CD4-positive, alpha-beta T cell treated with Interleukin-17A for 1 hour (primary cell): ENCODE results near the gene FLRT1.

ENCODE experiments used
- DNase-seq: peaks from one replicate; pipeline ENCODE4 v3.0.0-alpha.2; 2020

Gene FLRT1

DNA sequence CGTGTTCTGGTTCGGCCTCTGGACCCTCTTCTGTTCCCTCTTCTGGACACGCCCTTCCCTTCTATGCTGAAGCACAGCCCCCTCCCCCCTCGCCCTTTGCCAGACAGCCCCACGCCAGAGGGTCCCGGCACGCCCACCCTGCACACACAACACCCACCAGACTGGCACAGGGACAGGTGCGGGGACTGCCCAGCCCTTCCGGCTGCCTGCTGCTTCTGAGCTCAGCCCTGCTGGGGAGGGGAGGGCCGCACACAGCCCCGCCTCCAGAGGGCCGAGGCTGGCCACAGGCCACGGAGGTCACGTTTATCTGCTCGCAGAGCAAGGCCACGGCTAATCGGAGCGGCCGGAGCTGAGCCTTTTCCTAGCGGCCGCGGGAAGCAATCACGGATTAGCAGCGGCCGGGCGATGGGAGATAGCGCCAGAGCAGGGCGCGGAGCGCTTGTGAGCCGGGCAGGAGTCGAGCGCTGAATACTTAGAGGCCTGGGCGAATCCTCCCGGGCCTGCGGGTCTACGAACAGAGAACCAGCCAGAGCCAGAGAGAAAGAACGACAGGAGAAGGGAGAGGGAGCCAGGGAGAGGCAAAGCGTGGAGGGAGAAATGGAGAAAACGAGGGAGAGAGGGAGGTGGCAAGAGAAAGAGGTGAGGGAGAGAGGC is 28.0 kb upstream of the FLRT1 start:
- DNase-seq, result no peak

DNA sequence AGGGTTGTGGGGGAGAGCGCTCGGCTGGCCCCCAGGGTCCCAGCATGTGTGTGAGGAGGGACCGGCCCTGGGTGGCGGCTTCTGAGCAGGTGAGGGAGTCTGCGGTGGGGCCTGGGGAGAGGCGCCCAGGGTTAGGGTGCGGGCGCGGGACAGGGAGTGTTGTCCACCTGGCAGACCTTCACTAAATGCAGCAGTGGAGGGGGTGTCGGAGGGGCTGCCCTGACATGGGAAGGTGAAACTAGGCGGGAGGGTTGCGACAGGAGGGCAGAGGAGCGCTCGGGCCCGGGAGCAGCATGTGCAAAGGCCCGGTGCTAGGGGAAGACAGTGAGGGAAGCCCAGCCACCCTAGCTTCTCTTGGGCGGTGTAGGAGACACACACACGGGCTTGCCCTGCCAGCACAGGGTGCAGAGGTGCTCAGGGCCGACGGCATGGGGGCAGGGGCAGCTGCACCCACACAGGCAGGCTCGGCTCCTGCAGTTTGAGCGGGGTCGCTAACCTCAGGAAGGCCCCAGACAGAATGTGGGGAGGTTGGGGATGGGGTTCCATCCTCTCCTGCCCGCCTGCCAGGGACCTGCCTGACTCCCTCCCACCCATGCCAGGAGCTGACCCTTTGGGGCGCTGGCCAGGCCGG is 27.3 kb upstream of the FLRT1 start:
- DNase-seq, result no peak

DNA sequence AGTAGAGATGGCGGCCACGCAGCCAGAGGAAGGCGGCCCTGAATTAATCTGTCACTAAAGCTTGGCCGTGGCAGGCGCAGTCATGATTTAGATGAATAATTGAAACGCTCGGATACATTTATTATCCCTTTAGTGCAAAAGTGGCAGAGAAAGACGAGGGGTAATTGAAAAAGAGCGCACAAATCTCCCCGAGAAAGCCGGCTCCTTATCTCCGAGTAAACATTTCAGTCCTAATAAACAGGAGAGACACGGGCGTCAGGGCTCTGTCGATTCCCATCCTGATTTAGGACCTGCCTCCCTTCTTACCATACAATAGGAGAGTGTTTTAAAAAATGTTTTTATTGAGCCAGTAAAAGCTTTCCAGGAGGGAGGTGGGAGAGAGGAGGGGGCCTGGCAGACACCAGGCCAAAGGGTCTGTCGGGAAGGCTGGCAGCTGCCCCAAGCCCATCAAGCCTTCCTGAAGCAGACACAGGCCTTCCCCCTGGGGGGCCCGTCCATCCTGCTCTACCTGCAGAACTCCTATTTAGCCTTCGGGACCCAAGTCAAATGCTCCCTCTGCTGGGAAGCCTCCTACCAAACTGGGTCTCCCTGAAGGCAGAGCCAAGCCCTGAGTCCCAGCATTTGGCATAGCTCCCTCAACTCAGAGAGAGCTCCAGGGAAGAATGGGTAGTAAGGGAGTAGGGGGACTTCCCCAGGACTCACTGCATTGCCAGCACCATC is 26.7 kb upstream of the FLRT1 start:
- no peak for DNase-seq

DNA sequence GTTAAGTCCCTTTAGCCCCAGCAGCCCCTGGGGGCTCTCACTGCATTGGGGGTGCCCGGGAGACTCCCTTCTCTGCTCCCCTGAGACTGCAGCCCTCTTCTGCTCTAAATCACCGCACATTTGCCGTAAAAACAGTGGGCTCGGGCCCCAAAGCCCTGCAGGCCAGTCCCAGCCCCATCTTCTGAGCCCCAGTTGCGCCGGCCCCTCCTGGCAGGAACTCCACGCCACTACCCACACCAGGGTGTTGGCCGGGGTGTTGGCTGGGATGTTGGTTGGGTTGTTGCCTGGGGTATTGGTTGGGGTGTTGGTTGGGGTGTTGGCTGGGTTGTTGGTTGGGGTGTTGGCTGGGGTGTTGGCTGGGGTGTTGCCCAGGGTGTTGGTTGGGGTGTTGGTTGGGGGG is 26.0 kb upstream of the FLRT1 start:
- DNase-seq, result no peak

DNA sequence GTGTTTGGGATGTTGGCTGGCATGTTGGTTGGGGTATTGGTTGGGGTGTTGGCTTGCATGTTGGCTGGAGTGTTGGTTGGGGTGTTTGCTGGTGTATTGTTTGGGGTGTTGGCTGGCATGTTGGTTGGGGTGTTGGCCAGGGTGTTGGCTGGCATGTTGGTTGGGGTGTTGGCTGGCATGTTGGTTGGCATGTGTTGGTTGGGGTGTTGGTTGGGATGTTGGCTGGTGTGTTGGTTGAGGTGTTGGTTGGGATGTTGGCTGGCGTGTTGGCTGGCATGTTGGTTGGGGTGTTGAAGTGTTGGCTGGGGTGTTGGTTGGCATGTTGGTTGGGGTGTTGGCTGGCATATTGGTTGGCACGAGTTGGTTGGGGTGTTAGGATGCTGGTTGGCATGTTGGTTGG is 24.9 kb upstream of the FLRT1 start:
- no peak for DNase-seq

DNA sequence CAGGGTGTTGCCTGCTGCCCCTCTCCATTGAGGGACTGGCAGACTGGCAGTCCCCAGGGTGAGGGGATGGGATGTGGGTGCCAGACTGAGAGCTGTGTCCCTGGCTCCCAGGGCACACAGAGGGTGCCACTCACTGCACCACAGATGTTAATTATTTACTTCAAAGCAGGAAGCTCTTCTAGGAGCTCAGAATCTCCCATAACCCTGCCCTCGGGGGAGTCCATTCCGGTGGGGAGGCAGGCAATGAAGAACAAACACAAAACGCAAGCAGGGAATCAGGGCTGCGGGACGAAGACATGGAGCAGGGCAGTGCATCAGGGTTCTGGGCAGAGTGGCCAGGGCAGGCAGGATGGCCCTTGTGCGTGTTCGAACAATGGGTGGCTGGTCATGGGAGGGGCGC is 24.4 kb upstream of the FLRT1 start:
- no peak for DNase-seq

DNA sequence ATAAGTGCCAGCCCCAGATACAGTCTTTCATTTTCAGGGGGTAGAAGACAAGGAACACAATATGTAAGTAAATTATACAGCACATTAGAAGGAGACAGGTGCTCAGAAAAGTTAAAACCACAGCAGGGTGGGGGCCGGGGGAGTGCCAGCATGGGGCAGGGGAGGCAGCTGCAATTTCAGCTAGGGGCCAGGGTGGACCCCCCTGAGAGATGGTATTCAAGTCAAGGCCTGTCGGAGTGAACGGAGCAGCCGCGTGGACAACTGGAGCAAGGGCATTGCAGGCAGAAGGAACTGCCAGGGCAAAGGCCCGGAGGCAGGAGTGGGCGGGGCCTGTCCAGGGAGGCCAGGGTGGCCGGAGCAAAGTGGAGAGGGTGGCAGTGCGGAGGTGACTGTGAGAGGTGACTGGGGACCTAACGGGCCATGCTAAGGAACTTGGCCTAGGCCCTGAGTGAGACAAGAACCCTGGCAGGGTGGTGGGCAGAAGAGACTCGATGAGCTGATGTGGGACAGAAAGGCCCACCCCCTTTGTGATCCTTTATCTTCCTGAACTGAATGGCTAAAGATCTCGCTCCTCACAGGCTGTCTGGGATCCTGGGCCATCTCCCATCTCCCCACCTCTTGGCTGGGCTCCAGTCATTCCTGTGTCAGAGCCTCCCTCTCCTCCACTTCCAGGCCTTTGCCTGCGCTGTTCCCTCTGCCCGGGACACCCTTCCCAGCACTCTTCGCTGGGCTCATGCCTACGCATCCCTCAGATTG is 22.4 kb upstream of the FLRT1 start:
- no peak for DNase-seq

DNA sequence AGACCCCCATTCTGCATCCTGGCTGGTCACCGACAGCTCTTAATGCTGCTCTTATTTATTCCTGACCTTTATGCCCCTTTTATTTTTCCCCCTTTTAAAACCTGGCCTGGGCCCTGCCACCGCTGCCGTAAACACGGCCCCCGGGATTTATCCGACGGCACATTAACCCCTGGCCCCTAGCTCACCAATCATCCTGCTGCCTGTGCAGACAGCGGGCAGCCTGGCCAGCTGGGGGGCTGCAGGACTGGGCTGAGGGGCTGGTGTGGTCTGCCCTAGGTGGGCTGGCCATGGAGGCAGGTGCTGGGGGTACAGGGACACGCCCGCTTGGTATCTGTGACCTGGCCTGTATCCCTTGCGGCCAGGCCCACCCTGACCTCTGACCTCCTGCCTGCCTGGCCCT is 21.4 kb upstream of the FLRT1 start:
- no peak for DNase-seq

DNA sequence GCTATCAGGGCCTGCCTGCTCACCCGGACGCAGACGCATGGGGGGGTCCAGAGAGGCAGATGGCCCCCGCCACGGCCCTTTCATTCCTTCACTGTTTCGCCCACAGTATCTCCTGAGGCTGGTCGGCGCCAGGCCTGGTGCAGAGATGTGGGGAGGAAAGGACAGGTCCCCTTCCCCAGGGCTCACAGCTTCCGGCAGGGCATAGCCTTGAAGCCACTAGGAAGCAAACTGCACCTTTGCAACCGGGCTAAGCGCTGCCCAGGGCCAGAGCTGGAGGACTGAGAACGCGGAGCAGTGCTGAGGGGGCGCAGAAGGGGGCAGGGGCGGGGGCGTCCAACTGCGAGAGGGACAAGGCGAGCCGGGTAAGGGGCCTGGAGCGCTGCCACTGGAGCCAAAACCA is 20.2 kb upstream of the FLRT1 start:
- DNase-seq, result no peak

DNA sequence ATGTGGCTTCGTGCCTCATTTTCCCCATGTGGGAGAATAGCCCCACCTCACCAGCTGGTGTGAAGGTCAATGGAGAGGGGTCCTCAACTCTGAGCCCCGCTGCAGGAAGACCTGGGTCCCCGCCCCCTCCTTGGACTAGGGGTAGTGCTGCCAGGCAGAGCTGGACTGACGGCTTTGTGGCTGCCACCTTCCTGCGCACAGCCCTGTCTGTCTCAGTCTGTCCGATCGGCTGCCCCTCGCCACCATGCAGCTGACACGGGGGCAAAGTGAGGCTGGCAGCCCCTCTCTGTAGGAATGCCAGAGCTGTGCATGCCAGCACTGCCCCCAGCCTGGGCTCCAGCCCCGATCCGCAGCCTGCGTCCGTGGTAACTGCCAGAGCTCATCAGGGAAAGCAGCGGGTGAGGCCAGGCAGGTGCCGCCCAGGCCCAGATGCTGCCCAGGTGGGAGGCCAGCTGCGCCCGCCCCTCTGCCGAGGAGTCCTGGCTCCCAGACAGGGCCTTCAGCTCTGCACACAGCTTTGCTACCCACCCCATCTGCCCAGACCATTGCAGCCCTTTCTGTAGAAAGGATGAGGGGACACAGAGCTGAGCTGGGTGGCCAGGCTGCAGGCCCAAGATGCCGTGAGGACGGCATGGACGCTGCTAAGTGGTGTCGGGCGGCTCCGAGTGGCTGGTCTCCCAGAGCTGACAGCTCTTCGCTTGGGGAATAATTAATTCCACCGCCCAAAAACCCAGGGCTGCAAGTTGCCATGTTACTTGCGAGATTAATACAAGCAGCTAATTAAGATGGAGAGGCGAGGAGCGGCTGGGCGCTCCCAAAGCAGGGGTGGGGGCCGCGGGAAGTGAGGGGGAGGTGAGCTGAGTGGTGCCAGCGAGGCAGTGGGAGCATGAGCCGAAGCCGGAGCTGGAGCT is 19.5 kb upstream of the FLRT1 start:
- DNase-seq, result no peak

DNA sequence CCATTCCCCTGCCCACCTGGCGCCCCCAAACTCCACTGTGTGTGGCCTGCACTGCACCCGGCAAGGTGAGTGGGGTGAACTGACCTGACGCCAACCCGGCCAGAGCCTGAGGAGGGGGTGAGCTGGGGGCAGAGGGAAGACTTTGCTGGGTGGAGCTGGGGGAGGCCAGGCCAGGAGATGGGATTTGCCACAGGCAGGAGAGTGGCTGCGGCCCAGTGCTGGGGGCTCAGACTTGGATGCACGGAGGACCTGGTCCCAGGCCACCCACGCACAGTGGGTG is 17.8 kb upstream of the FLRT1 start:
- no peak for DNase-seq

DNA sequence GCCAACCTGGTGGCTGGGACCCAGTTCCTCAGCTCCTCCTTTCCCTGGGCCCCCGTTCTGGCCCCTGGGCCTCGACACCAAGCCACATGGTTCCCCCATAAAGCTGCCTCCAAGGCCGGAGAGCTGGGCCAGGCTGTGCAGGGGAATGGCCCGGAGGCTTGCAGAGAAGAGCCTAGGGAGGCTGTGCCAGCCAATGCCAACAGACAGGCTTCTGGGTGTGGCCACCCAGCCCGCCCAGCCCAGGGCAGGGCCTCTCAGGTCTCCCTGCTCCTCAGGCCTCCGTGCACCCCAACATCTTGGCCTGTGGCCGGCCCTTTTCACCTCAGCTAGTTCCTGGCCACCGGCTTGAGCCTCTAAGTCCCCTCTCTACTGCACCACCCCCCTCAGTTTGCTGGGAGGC is 17.4 kb upstream of the FLRT1 start:
- DNase-seq, result no peak

DNA sequence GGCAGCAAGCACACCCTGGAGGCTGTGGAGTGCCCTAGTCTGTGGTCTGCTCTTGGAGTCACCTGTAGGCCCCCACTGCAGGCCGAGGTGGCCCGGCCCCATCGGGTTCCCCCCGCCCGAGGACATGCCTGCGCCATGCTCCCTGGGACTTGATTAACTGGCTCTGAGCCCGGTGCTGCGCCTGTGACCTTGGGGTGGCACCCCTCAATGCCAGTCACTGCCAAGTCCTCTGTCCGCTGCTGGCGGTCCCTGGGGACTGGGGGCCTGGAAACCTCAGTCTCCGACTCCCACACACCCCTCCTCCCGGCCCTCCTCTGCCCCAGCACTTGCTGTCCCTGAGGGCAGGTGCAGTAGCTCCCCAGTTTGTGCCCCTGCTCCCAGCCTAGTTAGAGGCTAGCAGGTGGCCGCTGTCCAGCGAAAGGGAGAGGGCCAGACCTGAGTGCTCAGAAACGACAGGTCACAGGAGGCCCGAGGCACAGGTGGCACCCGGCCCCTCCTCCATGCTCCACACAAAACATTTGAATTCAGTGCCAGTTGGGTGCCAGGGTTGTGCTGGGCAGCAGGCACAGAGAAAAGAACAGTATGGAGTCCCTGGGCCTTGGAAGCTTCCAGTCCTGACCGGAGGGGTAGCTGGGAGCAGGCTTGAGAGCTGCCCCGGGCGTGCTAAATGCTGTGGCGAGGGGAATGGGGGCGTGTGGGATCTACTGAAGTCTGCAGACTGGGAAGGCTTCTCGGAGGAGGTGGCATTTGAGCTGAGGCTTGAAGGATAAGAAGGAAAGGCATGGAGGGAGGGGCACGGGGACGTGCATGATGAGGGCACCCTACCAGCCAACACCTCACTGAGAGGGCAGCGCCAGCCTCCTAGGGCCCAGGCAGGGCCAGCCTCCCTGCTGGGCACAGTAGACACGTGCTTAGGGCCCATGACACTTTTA is 16.4 kb upstream of the FLRT1 start:
- DNase-seq, result no peak

DNA sequence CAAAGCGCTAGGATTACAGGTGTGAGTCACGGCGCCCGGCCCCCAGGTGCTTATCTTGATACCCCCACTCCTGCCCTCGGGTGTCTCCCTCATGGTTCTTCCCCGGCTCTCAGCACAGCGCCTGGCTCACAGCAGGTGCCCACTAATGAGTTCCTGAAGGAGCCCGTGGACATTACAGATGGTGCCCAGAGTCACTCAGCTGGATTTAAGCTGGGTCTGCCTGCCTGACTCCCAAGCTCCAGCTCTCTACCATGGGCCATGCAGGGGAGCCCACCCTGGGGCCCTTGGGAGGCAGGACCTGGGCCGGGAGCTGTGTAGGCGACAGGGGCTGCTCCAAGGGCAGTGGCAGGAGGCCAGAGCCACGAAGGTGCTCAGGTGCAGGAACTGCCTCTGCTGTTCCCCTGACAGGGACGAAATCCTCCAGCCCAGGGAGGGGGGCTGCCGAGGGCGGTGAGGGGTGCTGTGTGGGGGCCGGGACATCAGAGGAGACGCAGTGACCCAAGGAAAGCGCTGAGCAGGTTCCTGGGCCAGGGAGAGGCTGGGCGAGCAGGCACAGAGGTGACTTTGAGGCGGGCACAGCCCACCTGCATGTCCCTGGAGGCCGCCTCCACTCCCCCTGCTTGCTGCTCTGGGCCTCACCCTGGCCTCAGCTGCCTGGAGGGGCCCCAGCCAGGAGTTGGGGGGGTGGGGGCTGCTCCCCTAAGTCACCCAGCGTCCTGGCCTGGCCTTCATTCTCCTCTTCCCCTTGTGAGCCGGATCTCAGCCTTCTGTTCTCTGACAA is 14.6 kb upstream of the FLRT1 start:
- no peak for DNase-seq

DNA sequence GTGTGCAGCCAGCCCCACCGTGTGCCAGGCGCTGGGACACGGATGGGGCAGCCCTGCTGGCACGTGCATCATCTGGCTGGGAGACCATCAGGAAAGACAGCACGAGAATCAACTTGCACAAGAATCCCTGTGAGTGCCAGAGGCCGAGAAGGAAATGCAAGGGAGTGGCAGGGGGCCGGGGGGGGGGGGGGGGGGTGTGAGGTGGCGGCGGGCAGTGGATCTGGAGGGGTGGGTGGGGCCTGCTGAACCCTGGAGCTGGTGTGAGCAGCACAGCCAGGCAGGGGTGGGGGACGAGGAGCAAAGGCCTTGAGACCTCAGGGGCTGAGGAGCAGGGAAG is 14.0 kb upstream of the FLRT1 start:
- DNase-seq, result no peak

DNA sequence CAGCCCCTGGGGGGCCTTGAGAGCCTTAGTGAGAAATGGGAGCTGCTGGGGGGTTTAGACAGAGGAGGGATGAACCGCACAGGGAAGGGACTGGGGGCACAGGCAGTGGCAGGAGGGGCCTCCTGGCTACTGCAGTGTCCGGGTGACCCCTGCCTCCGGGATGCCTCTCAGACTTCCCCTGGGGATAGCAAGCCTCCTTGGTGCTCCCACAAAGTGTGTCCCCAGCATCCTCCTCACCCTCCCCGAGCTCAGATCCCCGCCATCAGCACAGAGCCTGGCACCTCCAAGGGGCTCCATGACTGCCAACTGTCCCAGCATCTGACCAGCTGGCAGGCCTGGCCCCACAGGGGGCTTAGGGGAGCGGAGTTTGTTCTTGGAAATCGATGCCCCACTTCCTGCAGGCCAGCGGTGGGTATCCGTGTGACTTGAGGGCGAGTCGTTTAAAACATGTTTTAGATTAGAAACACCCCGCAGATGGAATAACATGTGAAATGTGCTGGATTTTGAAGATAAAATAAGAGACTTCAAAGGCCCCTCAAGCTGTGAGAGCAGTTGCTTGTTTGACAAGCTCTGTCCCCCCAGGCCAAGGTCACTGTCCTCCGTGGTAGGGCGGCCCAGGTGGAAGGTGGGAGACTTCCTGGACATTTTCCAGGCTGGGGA is 13.5 kb upstream of the FLRT1 start:
- DNase-seq, result no peak

DNA sequence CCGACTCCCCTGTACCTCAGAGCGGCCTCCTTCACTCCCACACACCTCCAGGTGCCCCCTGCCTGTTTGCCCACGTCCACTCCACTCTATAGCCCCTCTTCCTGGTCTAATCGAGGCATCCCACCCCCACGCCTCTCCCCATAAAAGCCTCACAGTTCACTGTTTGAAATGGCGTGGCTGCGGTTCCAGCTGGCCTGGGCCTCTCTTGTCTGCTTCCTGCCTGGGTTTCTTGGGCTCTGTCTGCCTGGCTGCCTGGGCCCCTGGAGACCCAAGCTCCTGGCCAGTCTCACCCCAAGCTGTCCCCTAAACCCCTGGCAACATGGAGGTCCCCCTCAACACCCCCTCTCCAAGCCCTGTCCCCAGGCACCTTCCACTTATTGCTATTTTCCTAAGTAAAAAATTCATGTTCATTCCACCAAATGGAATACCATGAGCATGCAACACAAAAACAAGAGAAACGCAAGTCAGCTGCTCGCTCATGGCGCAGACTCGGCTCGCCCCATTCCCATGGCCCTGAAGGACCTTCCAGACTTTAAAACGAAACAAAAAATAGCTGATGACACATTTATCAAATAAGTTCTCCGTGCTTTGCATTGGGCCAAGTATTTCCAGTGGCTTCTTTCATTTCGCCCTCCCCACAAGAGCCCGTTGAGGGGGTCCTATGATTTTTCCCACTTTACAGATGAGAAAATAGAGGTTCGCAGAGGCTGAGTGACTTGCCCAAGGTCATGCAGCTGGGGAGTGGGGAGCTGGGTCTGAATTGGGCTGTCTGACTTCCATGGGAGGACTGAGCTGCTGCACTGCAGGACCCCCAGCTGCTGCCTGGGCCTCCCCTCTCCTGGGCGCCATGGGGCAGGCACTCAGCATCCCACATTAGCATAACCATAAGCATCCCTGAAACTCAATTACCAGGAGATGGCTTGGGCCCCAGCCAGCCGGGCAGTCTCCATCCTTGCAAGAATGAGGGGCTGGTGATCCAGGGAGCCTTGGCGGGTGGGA is 11.7 kb upstream of the FLRT1 start:
- no peak for DNase-seq

DNA sequence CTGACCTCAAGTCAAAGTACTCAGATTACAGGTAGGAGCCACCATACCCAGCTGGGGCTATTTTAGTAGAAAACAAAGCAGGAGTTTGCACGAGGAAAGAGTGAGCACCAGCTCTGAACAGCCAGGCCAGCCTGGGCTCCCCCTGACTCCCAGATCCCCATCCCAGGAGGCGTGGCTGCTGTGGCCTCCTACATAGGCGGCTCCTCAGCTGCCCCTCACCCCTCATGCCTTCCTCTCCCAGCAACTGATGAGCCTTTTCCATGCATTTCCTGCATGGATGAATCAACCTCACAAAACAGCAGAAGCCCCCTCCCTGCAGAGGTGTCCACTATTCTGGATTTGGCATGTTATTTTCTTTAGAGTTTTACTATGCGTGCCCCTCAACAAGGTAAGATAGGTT is 10.5 kb upstream of the FLRT1 start:
- no peak for DNase-seq

DNA sequence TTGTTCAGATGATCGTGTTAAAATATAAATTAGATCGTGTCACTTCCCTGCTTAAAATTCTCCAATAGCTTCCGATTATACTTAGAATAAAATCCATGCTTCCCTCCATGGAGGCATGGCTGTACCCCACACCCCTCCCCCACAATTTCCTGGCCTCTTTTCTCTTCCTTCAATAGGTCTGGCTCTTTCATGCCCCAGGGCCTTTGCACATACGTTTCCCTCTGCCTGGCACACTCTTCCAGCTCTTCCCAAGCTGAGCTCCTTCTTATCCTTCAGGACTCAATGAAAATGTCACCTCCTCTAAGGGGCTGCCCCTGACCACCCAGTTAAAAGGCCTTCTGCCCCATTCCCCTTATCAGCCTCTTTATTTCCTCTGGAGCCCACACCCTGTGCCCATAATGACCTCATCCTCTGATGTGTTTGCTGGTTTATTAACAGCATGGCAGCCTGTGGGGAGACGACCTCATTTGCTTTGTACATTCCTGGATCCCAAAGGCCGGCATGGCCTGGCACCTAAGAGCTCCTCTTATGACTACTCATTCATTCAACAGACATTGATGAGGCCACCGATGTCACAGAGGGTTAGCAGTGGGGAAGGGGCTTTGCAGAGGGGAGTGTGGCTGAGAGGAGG is 9.0 kb upstream of the FLRT1 start:
- DNase-seq, result no peak
